ENCODE data around the gene FXYD5.

DNA sequence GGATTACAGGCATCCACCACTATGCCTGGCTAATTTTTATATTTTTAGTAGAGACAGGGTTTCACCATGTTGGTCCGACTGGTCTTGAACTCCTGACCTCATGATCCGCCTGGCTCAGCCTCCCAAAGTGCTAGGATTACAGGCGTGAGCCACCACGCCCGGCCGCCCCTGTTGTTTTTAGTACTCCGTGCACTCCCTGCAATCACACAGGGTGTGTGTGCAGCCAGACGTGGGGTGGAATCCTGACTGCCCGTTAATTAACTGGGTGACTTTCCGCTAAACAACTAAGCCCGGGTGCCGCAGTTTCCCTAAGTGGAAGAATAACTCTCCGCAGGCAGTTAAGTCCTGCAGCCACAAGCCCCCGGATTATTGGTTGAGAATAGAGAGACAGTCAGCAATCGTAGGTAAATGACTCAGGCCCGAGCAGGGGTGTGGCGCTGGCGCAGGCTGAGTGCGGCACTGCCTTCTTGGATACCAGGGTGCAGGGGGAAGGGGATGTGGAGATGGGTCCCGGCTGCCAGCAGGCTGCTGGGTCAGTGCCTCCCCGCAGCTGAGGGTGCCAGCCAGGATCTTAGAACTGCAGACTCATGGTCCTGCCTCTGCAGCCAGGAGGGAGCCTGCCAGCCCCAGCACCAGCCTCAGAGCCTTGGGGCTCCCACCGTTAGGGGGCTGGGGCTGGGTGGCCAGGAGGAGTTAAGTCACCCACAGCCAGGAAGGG lies 45.0 kb upstream of the FXYD5 start:
- TF ChIP-seq POLR2A (IDR thresholded peaks at IDR 0.05; ENCODE audit: low read depth, low read length) (no peak), EZH2 (IDR thresholded peaks at IDR 0.05; ENCODE audit: borderline replicate concordance, low read depth, low read length, severe bottlenecking) (no peak), MYC (IDR thresholded peaks at IDR 0.05; ENCODE audit: low read depth, low read length) (no peak), FOS (IDR thresholded peaks at IDR 0.05; ENCODE audit: borderline replicate concordance, insufficient read depth, low read length) (no peak), POLR2AphosphoS5 (IDR thresholded peaks at IDR 0.05; ENCODE audit: insufficient read depth, low read depth, low read length) (no peak), GATA2 (IDR thresholded peaks at IDR 0.05; ENCODE audit: insufficient read depth, insufficient read length, low read depth, low read length) (no peak), JUN (IDR thresholded peaks at IDR 0.05; ENCODE audit: borderline replicate concordance, insufficient read depth, insufficient read length, low read depth) (no peak)
- TF ChIP-seq, protein P1, sequence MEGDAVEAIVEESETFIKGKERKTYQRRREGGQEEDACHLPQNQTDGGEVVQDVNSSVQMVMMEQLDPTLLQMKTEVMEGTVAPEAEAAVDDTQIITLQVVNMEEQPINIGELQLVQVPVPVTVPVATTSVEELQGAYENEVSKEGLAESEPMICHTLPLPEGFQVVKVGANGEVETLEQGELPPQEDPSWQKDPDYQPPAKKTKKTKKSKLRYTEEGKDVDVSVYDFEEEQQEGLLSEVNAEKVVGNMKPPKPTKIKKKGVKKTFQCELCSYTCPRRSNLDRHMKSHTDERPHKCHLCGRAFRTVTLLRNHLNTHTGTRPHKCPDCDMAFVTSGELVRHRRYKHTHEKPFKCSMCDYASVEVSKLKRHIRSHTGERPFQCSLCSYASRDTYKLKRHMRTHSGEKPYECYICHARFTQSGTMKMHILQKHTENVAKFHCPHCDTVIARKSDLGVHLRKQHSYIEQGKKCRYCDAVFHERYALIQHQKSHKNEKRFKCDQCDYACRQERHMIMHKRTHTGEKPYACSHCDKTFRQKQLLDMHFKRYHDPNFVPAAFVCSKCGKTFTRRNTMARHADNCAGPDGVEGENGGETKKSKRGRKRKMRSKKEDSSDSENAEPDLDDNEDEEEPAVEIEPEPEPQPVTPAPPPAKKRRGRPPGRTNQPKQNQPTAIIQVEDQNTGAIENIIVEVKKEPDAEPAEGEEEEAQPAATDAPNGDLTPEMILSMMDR (IDR thresholded peaks at IDR 0.05; ENCODE audit: extremely low read depth in 1 of 2, insufficient read depth in 1 of 2, low read depth in 1 of 2, low read length in 2 of 2), result no peak
- TF ChIP-seq, protein P2, sequence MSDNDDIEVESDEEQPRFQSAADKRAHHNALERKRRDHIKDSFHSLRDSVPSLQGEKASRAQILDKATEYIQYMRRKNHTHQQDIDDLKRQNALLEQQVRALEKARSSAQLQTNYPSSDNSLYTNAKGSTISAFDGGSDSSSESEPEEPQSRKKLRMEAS (IDR thresholded peaks at IDR 0.05; ENCODE audit: insufficient read depth, insufficient read length), result no peak

Data from endothelial cell of umbilical vein (primary cell).